Fibroblast of pulmonary artery (primary cell): Measurements from ENCODE around the gene ANLN.

Experiments
- DNase-seq: peaks from one replicate; pipeline ENCODE4 v3.0.0-alpha.2; 2010; ENCODE audit warnings: low read depth
- H3K4me3 ChIP-seq: replicated peaks from 2 replicates; pipeline ENCODE4 v1.5.1; 2011; ENCODE audit warnings: low read depth, mild to moderate bottlenecking, control low read depth, low read length, moderate library complexity
- TF ChIP-seq, protein P1 (sequence below): IDR thresholded peaks from 2 replicates; pipeline ENCODE4 v1.5.1; 2011; ENCODE audit warnings: mild to moderate bottlenecking, control low read depth, low read length, inconsistent platforms; ENCODE audit errors: missing control alignments

ANLN gene

DNA sequence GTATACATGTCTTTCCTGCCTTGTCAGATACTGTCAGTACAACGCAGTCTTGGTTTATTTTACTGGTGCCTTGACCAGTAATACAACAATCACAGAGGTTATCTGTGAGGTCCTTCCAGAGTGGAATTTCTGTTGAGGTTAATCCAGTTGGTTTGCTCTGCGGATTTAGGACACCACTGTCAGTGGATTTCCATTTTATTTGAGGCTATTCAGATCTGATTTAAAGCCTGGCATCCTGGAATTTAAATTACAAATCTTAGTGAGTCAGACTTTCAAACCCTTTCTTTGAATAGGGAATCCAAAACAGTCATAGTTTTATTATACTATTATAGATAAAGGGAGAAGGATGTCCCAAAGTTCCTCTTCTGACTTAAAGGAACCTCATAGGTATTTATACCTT, 40.5 kb downstream of the ANLN start:
- no peak for DNase-seq
- TF ChIP-seq, protein P1, sequence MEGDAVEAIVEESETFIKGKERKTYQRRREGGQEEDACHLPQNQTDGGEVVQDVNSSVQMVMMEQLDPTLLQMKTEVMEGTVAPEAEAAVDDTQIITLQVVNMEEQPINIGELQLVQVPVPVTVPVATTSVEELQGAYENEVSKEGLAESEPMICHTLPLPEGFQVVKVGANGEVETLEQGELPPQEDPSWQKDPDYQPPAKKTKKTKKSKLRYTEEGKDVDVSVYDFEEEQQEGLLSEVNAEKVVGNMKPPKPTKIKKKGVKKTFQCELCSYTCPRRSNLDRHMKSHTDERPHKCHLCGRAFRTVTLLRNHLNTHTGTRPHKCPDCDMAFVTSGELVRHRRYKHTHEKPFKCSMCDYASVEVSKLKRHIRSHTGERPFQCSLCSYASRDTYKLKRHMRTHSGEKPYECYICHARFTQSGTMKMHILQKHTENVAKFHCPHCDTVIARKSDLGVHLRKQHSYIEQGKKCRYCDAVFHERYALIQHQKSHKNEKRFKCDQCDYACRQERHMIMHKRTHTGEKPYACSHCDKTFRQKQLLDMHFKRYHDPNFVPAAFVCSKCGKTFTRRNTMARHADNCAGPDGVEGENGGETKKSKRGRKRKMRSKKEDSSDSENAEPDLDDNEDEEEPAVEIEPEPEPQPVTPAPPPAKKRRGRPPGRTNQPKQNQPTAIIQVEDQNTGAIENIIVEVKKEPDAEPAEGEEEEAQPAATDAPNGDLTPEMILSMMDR: no peak
- H3K4me3 ChIP-seq: no peak overlapping the region

DNA sequence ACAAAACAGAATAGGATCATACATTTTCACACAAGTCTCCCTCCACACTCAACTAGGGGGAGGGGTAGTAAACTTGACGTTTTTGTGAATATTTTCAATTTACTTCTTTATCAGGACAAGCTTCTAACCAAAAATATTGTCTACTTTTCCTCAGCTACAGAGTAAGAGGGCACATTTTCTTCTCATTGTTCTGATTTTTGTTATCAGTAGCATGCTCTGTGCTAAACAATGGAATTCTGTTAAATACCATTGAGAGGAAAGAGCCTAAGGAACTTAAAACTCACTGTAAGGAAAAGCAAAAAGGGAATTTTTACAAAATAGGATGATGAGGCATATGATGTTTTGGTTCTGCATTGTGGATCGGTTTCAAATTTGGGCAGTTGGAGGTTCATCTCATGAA, 41.2 kb downstream of the ANLN start:
- peak; percentile 61 for DNase-seq
- no peak overlapping the region for H3K4me3 ChIP-seq
- TF ChIP-seq, protein P1: no peak

DNA sequence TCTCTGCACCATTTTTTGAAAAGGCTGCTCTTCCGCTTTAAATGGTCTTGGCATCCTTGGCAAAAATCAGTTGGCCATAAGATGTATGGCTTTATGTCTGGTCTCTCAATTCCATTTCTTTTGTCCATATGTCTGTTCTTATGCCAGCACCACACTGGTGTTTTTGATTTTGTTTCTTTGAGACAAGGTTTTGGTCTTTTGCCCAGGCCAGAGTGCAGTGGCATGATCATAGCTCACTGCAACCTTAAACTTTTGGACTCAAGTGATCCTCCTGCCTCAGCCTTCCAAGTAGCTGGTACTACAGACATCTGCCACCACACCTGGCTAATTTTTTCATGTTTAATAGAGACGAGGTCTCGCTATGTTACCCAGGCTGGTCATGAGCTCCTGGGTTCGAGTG, 48.5 kb downstream of the ANLN start:
- DNase-seq: no peak
- TF ChIP-seq, protein P1: no peak
- H3K4me3 ChIP-seq: no peak overlapping the region

DNA sequence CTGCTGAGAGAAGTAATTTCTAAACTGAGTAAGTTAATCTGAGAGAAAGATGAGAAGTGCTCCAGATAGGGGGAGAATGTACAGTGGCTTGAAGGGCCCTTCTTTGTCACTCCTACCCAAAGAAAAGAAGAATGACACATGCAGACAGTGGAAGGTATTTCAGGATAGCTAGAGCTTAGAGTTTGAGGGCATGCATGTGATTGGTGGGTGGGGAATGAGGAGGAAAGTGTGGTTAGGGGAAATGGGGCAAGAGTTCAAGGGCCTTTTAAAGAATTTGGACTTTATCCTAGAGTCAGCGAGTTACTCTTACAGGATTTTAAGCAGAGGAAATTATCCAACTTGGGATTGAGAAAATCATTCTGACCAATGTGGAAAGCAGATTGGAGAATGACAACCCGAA, 50.0 kb downstream of the ANLN start:
- TF ChIP-seq, protein P1: no peak
- H3K4me3 ChIP-seq: no peak overlapping the region
- no peak for DNase-seq

DNA sequence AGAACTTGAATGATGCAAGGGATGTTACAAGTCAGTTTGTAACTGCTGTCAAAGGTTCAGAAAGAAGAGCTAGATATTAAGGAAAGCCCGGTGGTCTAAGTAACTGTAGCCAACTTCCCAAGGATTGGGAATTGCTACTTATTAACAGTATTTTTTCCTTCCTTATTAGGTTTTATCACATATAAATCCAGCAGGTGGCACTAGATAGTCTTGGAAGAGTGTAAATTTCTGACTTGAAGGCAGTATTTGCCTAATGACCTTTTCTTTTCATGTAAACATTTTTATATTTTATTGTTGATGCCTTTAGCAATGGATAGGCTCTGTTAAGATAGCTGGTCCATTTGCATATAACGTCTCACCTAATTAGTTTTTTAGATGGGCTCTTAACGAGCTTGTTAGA, 51.2 kb downstream of the ANLN start:
- peak; percentile 64 for DNase-seq
- H3K4me3 ChIP-seq: no peak overlapping the region
- TF ChIP-seq, protein P1: peak; percentile 54

DNA sequence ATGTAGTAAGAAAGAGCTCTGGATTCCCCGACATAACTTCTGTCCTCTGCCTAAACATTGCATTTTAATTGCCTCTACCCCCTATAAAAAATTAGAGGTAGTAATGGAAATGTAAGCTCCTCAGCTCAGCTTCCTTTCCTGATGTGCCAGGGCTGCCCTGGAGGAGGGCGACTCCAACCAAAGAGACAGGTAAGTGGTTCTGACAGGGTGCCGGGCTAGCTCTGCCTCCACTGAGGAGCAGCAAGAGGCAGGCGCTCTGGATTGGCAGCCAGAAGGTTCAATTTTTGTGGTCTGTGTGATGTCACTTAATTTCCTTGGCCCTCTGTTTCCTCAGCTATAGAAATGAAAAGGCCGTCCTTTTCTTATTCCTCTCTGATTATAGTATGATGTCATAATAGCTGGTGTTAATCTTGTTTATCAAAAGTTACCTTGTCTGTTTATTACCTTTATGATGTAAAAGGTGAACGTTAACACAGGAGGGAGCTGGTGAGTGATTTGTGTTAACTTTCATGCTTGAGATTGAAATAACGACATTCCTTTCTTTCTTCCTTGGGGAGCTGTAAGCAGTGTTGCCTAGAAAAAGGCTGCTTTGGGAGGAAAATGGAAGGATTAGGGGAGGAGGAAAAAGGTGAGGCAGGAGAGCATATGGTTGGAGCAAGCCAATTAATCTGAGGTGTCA, 51.8 kb downstream of the ANLN start:
- H3K4me3 ChIP-seq: no peak overlapping the region
- TF ChIP-seq, protein P1: no peak
- DNase-seq: no peak

DNA sequence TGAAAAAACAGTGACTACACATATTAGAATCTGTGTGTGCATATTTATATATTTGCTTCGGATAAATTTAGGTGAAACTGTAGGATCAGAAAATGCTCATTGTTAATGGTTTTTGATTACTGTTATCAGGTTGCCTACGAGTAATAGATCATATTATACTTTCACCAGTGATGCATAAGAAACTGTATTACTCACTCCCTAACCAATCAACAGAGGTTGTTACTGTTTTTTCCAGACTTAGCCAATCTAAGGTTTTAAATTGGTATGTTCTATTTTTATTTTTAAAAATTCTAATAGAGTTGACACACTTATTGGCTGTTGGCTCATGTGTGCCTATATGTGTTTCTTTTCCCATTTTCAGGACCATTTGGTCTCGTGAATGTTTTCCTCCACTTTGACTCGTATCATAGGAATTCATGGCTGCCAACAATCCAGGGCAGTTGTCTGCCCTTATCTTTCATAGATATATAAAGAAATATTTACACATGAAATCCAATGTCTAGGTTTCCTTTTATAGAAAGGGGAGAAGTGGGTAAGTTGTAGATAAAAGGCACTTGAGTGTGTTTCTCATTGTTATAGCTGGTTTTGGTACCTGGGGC, 59.2 kb downstream of the ANLN start:
- no peak overlapping the region for H3K4me3 ChIP-seq
- TF ChIP-seq, protein P1: no peak
- DNase-seq: peak; percentile 32
